ENCODE measurements around the gene KCNC1. TPM values are rescaled to one million over a fixed set of nuclear protein-coding genes. Genes with fewer than 3 reads are reported as not detected.
A peak's percentile ranks its signal among the peaks of the same experiment; 100 is the strongest.

KCNC1 gene
- total and polyA plus RNA-seq, 2 of the 13 experiments (the other 11 are each of a cell fraction or from before 2014, with no cell fraction given): 0.01 to 0.04 TPM

GRCh38 chr11:17770048-17770652 is 35.6 kb downstream of the KCNC1 start (continued):
- TF ChIP-seq ZSCAN31 (CRISPR knock-in tag; IDR thresholded peaks at IDR 0.05; ENCODE audit: low read depth) (peak; percentile 79; the same call in 1 of the 2 replicates), ZNF281 (CRISPR knock-in tag; IDR thresholded peaks at IDR 0.05; ENCODE audit: borderline replicate concordance) (peak; percentile 100), HNRNPK (IDR thresholded peaks at IDR 0.05; ENCODE audit: low read depth, low read length, poor library complexity, severe bottlenecking) (no peak), ZBTB33 (CRISPR knock-in tag; IDR thresholded peaks at IDR 0.05) (peak; percentile 88), CEBPZ (IDR thresholded peaks at IDR 0.05; ENCODE audit: low read length) (no peak), HIC2 (CRISPR knock-in tag; IDR thresholded peaks at IDR 0.05; ENCODE audit: low read depth) (peak; percentile 93), TEAD2 (CRISPR knock-in tag; IDR thresholded peaks at IDR 0.05) (no peak), ZNF773 (CRISPR knock-in tag; IDR thresholded peaks at IDR 0.05; ENCODE audit: borderline replicate concordance) (no peak), GABPA (IDR thresholded peaks at IDR 0.05; ENCODE audit: low read depth, low read length) (no peak), GABPA (CRISPR knock-in tag; IDR thresholded peaks at IDR 0.05; ENCODE audit: low read depth) (no peak), GPN1 (CRISPR knock-in tag; IDR thresholded peaks at IDR 0.05; ENCODE audit: borderline replicate concordance) (no peak), ZNF567 (CRISPR knock-in tag; IDR thresholded peaks at IDR 0.05; ENCODE audit: borderline replicate concordance) (no peak)
- TF ChIP-seq, protein P1, sequence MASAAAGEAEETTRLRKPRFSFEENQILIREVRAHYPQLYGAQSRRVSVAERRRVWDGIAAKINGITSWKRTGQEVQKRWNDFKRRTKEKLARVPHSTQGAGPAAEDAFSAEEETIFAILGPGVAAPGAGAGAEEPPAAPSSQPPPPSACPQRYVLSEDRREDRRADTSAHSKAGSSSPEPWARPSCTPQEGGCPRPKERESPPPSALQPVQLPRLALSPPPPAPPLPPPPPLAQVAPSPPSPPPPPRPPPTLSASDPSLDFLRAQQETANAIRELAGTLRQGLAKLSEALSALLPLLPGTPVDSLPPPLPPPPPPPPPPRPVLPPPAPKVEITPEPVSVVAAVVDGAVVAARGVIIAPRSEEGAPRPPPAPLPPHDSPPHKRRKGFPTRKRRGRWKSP (CRISPR knock-in tag; IDR thresholded peaks at IDR 0.05): peak; percentile 84
- TF ChIP-seq, protein P2, sequence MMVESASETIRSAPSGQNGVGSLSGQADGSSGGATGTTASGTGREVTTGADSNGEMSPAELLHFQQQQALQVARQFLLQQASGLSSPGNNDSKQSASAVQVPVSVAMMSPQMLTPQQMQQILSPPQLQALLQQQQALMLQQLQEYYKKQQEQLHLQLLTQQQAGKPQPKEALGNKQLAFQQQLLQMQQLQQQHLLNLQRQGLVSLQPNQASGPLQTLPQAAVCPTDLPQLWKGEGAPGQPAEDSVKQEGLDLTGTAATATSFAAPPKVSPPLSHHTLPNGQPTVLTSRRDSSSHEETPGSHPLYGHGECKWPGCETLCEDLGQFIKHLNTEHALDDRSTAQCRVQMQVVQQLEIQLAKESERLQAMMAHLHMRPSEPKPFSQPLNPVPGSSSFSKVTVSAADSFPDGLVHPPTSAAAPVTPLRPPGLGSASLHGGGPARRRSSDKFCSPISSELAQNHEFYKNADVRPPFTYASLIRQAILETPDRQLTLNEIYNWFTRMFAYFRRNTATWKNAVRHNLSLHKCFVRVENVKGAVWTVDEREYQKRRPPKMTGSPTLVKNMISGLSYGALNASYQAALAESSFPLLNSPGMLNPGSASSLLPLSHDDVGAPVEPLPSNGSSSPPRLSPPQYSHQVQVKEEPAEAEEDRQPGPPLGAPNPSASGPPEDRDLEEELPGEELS (CRISPR knock-in tag; IDR thresholded peaks at IDR 0.05): peak; percentile 92

All from HepG2 (cell line).